VCaP (cell line): ENCODE results near the gene PLXNA2.

Experiments used
- H3K27ac ChIP-seq: fragments of 450-650 bp; 2 replicates; pipeline ENCODE4 v1.5.1; 2017
- TF ChIP-seq, protein P1 (sequence below): fragments of 450-650 bp; conservative IDR thresholded peaks from 2 replicates; pipeline ENCODE4 v1.5.1; 2017; ENCODE audit warnings: mild to moderate bottlenecking, moderate library complexity

Gene PLXNA2

DNA sequence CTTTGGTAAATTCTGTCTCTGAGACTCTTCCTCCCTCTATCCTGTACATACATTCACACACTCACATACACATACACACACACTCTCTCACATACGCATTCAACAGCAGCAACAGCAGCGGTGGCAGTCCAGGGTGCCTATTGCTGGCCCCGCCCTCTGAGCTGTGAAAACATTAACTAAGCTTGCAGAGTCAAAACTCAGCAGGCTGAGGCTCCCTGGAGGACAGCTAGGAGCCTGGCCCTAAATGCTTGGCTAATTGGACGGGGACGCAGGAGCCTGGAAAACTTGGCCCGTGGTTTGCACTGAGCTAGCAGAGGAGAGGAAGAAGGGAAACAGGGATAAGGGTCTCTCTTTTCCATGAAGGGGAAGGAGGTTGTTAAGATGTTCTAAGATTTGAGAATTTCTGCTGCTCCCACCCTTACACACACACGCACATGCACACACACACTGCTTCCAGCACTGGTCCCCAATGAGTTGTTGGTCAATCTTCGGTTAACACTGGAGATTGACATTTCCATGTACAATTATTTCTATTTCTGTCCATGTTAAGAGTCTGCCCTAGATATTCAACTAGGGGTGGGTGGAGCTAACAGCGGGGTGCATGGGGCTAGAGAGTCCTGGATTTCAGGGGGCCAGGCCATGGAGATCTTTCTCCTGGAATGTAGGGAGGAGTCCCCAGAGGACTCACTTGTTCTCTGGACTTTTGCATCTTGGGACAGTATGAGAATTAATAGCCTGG lies 94.2 kb downstream of the PLXNA2 start:
- no peak overlapping the region for H3K27ac ChIP-seq
- TF ChIP-seq, protein P1, sequence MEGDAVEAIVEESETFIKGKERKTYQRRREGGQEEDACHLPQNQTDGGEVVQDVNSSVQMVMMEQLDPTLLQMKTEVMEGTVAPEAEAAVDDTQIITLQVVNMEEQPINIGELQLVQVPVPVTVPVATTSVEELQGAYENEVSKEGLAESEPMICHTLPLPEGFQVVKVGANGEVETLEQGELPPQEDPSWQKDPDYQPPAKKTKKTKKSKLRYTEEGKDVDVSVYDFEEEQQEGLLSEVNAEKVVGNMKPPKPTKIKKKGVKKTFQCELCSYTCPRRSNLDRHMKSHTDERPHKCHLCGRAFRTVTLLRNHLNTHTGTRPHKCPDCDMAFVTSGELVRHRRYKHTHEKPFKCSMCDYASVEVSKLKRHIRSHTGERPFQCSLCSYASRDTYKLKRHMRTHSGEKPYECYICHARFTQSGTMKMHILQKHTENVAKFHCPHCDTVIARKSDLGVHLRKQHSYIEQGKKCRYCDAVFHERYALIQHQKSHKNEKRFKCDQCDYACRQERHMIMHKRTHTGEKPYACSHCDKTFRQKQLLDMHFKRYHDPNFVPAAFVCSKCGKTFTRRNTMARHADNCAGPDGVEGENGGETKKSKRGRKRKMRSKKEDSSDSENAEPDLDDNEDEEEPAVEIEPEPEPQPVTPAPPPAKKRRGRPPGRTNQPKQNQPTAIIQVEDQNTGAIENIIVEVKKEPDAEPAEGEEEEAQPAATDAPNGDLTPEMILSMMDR = no peak

DNA sequence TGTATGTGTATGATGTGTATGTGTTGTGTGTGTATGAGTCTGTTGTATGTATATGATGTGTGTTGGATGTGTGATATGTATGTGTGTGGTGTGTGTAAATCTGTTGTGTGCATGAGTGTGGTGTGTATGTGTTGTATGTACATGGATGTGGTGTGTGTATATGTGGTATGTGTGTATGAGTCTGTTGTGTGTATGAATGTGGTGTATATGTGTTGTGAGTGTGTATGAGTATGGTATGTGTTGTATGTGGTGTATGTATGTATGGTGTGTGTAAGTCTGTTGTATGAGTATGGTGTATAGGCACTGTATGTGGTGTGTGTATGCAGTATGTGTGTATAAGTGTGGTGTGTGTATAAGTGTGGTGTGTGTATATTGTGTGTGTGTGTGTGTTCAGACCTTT lies 95.0 kb downstream of the PLXNA2 start:
- no peak overlapping the region for H3K27ac ChIP-seq
- TF ChIP-seq, protein P1 = no peak

DNA sequence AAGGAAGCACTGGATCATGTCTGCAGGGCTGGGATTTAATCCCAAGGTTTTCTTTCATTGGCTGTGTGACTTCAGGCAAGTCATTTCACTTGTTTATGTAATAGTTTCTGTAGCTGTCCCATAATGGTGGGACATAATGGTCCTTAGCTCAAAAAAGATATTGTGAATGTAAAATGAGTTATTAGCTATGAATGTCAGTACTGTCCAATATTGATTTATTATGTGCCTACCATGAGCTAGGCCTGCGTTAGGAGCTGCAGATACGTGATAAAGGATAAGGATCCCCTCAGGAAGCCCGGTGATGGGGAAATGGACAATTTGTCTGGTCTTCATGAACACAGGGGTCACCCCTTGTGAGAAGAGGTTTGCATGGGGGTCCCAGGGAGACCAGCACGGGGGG lies 95.8 kb downstream of the PLXNA2 start:
- H3K27ac ChIP-seq = no peak overlapping the region
- TF ChIP-seq, protein P1 = no peak

DNA sequence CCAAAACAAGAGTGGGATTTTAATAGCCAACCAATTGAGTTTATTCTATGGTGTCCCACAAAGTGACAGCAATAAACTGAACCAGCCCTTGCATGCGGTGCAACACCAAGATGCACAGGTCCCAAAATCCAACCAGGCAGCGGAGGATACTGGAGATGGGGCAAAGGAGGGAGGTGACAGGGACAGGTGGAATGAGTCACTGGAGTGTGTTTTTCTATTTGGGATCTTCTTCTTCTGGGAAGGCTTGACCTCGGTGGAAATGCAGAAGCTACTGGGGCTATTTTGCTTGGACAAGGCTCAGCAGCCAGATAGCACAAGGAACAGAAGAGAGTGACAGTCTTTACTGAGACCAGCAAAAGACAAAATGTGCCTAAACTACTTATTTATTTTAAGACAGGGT lies 97.5 kb downstream of the PLXNA2 start:
- TF ChIP-seq, protein P1 = no peak
- no peak overlapping the region for H3K27ac ChIP-seq

DNA sequence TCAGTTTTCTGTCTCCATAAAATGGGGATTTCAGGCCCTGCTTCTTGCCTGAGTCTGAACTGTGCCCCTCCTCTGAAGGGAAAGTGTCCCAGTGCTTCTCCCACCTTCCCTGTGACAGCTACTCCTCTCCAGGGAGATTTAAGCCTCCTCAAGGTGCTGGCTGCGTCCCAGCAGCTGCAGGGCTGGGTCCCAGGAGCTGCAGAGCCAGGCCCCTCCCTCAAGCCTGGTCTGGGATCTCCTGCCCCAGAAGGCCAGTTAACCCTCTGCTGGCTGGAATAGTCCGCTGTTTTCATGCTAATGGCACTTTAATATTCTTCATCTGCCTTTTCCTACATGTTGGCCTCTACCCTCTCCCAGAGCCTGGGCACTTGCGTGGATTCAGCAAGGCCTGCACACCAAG lies 99.0 kb downstream of the PLXNA2 start:
- TF ChIP-seq, protein P1 = no peak
- no peak overlapping the region for H3K27ac ChIP-seq

DNA sequence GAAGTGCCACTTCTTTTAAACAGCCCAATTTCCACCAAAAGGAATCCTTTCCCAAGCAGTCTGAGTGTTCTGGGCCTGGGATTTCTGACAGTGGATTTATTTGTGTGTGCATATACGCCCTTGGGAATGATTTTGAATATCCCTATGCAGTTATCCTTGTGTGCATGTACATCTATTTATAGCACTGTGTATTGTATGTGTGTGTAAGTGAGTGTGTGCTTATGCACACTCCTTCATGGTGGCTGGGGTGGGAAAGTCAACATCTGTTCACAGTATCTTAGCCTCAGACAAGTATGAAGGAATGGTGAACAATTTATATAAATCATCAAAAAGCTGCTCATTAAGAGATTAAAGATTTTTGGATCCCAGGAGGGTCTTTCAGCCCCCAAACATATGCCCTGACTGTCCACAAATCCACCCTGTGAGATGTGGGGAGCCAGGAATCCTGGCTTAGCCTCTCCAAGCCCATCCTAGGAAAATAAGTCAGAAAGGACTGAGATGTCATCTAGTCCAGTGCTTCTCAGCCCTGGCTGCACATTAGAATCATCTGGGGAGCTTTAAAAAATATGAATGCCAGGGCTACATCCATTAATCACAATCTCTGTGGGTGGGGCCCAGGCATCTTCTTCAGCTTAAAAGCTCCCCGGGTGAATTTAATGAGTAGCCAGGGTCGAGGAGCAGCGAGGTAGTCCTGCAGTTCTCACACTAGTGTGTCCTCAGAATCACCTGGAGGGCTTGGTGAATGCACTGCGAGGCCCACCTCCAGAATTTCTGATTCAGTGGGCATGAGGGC lies 101.4 kb downstream of the PLXNA2 start:
- TF ChIP-seq, protein P1 = no peak
- no peak overlapping the region for H3K27ac ChIP-seq

DNA sequence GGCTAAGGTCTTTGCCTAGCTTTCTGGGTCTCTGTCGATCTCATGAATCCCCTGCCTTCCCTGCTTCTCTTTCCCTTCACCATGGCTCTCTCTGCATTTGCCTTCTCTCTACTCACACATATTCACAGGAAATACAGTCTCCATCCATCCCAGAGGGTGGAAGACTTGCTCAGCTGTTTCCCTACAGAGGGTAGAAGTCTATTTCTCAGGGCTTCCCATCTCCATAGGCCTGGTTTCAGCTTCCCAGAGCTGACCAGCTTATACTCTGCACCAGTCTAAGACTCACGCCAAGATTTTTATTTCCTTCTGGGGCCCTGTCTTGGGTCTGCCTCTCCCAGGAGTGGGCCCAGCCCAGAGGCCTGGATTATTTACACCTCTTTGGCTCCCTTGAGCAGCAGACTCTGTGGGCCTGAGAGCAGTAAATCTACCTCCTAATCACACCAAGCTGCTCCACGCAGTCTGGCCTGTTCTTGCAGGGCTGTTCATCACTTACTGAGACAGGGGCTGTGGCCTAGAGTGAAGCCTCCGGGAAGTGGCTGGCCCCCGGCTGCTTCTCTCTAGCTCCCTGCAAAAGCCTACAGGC lies 102.5 kb downstream of the PLXNA2 start:
- no peak overlapping the region for H3K27ac ChIP-seq
- TF ChIP-seq, protein P1 = no peak
